IPS-20b (cell line): ENCODE results near the gene ZEB2.

Source experiments
- H3K27ac ChIP-seq: one replicate; pipeline ENCODE4 v1.5.1; 2013; ENCODE audit warnings: low read length
- H3K27me3 ChIP-seq: 2 replicates; pipeline ENCODE4 v1.6.1; 2013; ENCODE audit warnings: mild to moderate bottlenecking, low read length, inconsistent platforms; ENCODE audit not compliant: insufficient read depth
- H3K36me3 ChIP-seq: 2 replicates; pipeline ENCODE4 v1.6.1; 2013; ENCODE audit warnings: low read depth, mild to moderate bottlenecking, inconsistent platforms, low read length, moderate library complexity; ENCODE audit not compliant: insufficient read depth
- H3K4me1 ChIP-seq: 2 replicates; pipeline ENCODE4 v1.6.1; 2013; ENCODE audit warnings: mild to moderate bottlenecking, control low read depth, inconsistent platforms, low read length, moderate library complexity; ENCODE audit not compliant: insufficient read depth
- H3K4me3 ChIP-seq: 2 replicates; pipeline ENCODE4 v1.5.1; 2013; ENCODE audit warnings: mild to moderate bottlenecking, low read length, inconsistent platforms
- H3K9ac ChIP-seq: 2 replicates; pipeline ENCODE4 v1.6.1; 2013; ENCODE audit warnings: low read depth, mild to moderate bottlenecking, inconsistent platforms, low read length, moderate library complexity
- H3K9me3 ChIP-seq: 2 replicates; pipeline ENCODE4 v1.6.1; 2013; ENCODE audit warnings: mild to moderate bottlenecking, low read depth, low read length, inconsistent platforms; ENCODE audit not compliant: insufficient read depth

ZEB2 gene

DNA sequence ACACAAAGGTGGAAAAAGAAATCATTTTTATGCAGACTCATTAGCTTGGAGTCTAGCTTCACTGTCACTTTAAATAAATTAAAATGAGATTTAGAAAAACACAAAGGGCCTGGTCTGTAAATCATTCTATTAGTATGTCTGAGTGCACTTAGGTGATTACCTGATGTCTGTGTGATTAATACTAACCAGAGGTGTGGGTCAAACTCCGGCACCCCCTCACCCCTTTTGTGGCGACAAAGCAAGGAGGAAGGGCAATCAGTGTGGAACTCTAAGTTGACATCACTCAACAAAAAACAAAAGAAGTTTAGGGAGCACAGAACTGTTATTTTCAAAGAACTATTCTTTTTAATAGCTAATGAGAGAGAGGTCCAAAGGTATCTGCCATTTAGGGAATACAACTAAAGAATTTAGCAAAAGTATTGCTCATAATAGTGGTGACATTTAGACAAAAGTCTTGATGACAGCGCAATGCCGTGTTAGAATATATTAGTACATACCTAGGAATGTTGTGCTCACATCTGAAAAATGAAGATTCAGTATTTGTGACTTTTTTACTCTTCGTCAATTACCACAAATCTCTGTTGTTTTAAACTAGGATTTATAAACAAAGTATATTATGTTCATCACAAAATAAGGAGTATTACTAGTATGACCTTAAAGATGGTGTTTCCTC, 66.3 kb downstream of the ZEB2 start:
- Histone ChIP-seq H3K9ac (no peak overlapping the region), H3K4me3 (no peak overlapping the region), H3K36me3 (no peaks in the 10 kb centered on the region), H3K9me3 (no peaks in the 10 kb centered on the region), H3K27me3 (peaks cover 12% of the 10 kb centered on the region), H3K27ac (no peak overlapping the region), H3K4me1 (peaks cover 27% of the 10 kb centered on the region; the same call in 1 of the 2 replicates)

DNA sequence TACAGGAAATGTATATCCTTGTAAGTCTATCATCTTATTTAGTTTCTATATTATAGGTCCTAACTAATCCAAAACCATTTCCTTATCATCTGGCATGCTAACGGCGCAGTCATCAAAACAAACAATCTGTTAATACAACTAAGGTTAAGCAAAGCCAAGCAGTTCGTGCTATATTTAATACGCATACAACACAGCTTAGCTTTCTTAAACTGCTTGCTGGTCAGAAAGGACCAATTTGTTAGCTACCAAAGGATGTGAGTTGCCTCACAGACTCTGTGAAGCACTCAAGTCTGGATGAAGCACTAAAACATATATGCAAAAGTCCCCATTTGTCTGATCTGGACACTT, 67.0 kb downstream of the ZEB2 start:
- Histone ChIP-seq H3K27ac (no peak overlapping the region), H3K4me1 (peaks cover 30% of the 10 kb centered on the region; the same call in 1 of the 2 replicates), H3K36me3 (no peaks in the 10 kb centered on the region), H3K27me3 (peaks cover 16% of the 10 kb centered on the region), H3K9ac (peak overlapping the region; percentile 22; the same call in 1 of the 2 replicates), H3K9me3 (no peaks in the 10 kb centered on the region), H3K4me3 (peak overlapping the region; percentile 39; the same call in 1 of the 2 replicates)

DNA sequence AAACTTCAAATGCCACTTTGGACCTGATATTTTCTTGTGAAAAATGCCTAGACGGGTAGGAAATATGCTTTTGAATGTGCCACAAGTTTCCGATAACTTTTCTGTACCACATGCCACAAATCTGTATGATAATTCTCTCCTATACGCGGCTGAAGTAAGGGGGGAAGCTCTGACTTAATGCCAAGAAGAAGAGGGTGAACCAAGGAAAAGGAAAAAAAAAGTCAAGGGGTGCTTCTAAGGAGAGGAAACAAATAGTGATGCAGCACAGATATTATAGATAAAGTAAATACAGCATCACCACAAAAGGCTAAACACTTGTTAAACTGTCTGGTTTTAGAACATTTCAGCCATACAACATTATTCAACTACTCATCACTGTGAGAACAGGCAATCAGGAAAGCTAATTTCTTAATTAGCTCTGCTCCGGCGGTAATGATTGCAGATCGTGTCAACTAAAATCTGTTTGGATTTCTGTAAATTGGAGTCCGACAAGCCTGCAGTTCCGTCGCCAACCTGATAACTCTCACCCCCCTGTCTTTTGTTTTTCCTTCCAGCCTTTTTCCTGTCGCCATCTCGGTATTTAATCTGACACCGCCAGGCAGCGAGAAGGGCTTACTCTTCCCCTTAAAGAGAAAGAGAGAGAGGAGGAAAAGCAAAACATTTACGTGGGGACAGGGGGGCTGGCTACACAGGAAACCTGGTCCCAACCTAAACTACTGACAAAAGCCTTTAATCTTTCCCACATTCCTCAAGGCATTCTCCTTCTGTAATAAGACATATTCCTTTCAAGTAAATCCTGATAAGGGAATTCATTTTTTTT, 67.5 kb downstream of the ZEB2 start:
- Histone ChIP-seq H3K36me3 (no peaks in the 10 kb centered on the region), H3K4me1 (peaks cover 30% of the 10 kb centered on the region; the same call in 1 of the 2 replicates), H3K9ac (peak overlapping the region; percentile 22; the same call in 1 of the 2 replicates), H3K27me3 (peaks cover 22% of the 10 kb centered on the region), H3K27ac (no peak overlapping the region), H3K4me3 (peak overlapping the region; percentile 39), H3K9me3 (no peaks in the 10 kb centered on the region)

DNA sequence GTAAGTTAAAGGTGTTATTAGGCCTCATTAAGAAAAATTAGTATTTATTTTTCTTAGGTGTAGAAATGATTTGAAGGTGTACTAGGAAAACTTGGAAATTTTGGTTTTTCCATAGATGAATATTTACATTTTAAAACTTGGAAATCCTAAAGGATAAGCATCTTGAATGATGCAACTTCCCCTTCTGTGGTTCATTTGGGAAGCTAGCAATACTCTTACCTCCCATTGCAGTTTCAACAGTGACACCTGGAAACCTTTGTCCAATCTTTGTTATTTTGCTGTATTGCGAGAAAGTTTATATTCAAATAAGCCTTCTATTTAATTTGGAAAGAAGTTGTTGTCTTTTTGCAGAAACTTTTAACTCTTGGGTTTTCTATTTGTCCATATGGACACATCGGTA, 68.5 kb downstream of the ZEB2 start:
- Histone ChIP-seq H3K4me3 (no peak overlapping the region), H3K36me3 (no peaks in the 10 kb centered on the region), H3K9me3 (no peaks in the 10 kb centered on the region), H3K4me1 (peaks cover 30% of the 10 kb centered on the region; the same call in 1 of the 2 replicates), H3K27ac (no peak overlapping the region), H3K9ac (no peak overlapping the region), H3K27me3 (peaks cover 29% of the 10 kb centered on the region)

DNA sequence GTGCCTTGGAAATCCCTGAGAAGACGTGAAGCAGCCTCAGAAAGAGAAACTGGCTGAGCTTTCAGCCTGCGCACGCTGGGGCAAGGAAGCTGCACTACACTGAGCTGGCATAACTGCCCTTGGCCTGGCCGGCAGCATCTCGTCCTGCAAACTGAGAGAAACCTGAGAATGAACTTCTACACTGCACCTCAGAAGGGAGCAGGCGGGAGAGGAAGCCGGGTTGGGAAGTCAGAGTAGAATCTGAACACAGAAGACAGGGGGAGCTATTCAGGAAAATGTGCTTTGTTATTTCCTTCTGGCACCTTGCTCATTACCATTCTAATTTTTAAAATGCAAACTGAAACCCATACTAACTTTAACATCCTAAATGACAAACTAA, 70.9 kb downstream of the ZEB2 start:
- no peaks in the 10 kb centered on the region for H3K9me3 ChIP-seq
- peaks cover 37% of the 10 kb centered on the region for H3K27me3 ChIP-seq
- no peak overlapping the region for H3K9ac ChIP-seq
- no peaks in the 10 kb centered on the region for H3K36me3 ChIP-seq
- peak overlapping the region; percentile 5 for H3K27ac ChIP-seq
- no peak overlapping the region for H3K4me3 ChIP-seq
- H3K4me1 ChIP-seq = peaks cover 50% of the 10 kb centered on the region; the same call in 1 of the 2 replicates

DNA sequence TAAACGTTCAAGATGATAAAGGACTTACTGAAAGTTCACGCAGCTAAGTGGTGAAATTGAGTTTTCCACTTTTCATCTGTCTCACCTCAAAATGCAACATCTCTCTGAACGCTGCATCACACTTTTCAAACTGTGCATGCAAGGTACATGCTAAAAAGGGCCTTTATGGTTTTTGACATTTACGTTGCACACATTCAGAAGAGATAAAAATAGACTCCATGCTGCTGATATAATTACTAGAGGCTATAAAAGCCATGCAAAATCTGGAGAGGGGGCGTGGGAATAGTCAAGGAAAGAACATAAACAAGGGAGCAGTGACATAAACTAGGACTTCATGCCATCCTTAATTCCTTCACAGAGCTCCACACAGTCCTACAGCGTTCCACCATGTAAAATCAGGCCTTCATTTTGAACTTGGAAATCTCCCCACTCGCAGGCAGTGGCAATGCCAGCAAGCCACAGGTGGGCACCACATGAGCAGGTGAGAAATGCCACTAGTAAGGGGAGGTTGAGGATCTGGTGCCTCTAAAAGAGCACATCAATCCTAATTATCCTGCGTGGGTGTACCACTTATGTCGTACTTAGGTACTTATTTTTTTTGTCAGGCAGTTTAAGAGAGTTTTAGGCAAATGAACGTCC, 71.4 kb downstream of the ZEB2 start:
- H3K4me1 ChIP-seq = peaks cover 52% of the 10 kb centered on the region; the same call in 1 of the 2 replicates
- H3K27me3 ChIP-seq = peaks cover 37% of the 10 kb centered on the region
- peak overlapping the region; percentile 5 for H3K27ac ChIP-seq
- no peaks in the 10 kb centered on the region for H3K9me3 ChIP-seq
- no peaks in the 10 kb centered on the region for H3K36me3 ChIP-seq
- H3K9ac ChIP-seq = no peak overlapping the region
- H3K4me3 ChIP-seq = no peak overlapping the region

DNA sequence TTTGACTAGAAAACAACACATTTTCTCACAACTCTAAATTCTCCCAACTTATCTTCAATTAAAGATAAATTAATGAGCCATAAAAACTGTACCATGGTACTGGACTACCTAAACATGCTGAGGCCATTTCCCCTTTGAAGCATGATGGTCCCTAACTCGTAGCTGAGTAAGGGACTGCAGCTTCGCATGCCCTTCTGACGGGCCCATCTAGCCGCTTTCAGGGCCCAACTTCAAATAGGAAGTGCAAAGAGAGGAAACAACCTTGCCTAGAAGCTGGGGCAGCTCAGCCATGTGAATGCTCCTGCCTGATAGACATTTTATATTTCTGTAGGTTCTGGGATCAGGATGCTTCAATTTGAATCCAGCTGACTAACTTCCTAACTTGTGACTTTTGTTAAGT, 72.4 kb downstream of the ZEB2 start:
- no peaks in the 10 kb centered on the region for H3K9me3 ChIP-seq
- H3K9ac ChIP-seq = no peak overlapping the region
- H3K4me3 ChIP-seq = no peak overlapping the region
- no peak overlapping the region for H3K27ac ChIP-seq
- H3K36me3 ChIP-seq = no peaks in the 10 kb centered on the region
- peaks cover 44% of the 10 kb centered on the region; the same call in 1 of the 2 replicates for H3K4me1 ChIP-seq
- H3K27me3 ChIP-seq = peaks cover 37% of the 10 kb centered on the region

DNA sequence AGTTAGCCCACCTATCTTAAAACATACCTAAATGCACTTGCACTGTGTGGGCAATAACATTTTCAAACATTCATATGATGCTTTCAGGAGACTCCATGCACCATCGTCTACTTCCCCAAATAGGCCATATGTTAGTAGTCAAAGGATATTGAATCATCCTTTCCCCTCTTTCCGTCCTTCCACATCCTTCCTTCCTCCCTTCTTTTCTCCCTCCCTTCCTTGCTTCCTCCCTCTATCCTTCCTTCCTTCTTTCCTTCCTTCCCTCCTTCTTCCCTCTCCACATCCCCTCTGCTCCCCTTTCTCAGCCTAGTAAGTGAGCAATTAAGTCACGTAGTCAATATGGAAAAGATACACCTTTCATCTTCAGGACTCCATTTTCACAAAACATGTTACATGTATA, 73.8 kb downstream of the ZEB2 start:
- no peak overlapping the region for H3K4me3 ChIP-seq
- peaks cover 30% of the 10 kb centered on the region for H3K27me3 ChIP-seq
- H3K4me1 ChIP-seq = peaks cover 45% of the 10 kb centered on the region; the same call in 1 of the 2 replicates
- no peaks in the 10 kb centered on the region for H3K9me3 ChIP-seq
- H3K36me3 ChIP-seq = no peaks in the 10 kb centered on the region
- H3K27ac ChIP-seq = no peak overlapping the region
- no peak overlapping the region for H3K9ac ChIP-seq

DNA sequence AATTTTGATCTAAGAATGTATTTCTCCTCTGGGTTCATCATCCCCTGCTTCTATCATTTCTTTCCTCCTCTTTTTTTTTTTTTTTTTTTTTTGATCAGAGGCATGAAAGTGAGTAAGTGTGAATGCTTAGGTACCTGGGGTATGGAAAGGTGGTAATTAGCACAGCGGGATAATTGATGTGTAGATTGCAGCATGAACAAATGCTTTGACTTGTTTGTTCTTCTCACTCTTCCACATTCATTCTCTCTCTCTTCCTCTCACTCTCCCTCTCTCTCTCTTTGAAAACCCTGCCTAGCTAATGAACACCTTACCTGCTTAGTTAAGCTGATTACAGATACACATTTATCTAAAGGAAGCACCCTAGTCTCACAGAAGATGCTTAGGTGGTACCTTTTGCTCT, 74.7 kb downstream of the ZEB2 start:
- peaks cover 30% of the 10 kb centered on the region for H3K27me3 ChIP-seq
- no peak overlapping the region; the same call in 1 of the 2 replicates for H3K4me3 ChIP-seq
- H3K9ac ChIP-seq = no peak overlapping the region
- peaks cover 47% of the 10 kb centered on the region; the same call in 1 of the 2 replicates for H3K4me1 ChIP-seq
- no peaks in the 10 kb centered on the region for H3K36me3 ChIP-seq
- no peak overlapping the region for H3K27ac ChIP-seq
- no peaks in the 10 kb centered on the region for H3K9me3 ChIP-seq

DNA sequence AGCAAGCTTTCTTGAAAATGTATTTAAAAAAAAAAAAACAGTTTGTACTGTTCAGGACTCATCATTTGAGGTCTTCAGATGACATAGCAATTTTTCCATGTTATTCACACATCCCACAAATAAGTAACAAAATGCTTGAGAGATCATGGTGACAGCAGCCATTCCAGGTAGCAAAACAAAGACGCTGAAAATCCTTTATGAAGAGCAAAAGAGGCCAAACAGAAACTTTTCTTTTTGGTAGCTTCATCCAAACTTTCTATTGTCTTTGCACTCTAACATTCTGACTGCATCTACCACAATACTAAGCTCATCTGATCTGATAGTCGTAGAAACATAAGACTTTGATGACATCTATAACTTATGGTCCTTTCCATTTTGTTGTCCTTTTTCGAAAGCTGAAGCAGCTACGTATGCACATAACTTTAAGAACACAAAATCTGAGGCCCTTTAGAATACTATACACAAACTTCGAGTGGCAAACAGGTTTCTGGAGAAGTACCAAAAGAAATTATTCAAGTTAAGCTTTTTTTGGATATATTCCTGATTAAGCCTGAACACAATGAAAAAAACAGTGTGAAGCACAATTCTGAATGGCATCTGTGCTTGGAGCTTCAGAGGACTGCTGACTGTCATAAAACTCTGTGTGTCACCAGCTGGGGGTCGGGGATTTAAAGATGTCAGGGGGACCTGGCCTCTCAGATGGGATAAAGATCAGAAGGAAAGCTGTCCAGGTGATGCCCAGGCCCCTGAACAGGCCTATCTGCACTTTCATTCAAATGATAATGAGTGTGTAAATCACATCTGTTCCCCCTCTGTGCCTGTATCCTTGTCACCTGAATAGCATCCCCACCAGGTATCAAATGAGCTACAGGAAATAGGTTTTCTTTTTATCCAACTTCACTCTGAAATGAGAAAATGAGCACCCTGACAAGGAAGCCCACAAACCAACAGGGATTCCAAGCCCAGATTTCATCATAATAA, 75.8 kb downstream of the ZEB2 start:
- H3K4me1 ChIP-seq = peaks cover 51% of the 10 kb centered on the region; the same call in 1 of the 2 replicates
- H3K9me3 ChIP-seq = no peaks in the 10 kb centered on the region
- H3K27me3 ChIP-seq = peaks cover 30% of the 10 kb centered on the region
- H3K9ac ChIP-seq = no peak overlapping the region
- no peak overlapping the region for H3K27ac ChIP-seq
- no peaks in the 10 kb centered on the region for H3K36me3 ChIP-seq
- peak overlapping the region; percentile 11; the same call in 1 of the 2 replicates for H3K4me3 ChIP-seq

DNA sequence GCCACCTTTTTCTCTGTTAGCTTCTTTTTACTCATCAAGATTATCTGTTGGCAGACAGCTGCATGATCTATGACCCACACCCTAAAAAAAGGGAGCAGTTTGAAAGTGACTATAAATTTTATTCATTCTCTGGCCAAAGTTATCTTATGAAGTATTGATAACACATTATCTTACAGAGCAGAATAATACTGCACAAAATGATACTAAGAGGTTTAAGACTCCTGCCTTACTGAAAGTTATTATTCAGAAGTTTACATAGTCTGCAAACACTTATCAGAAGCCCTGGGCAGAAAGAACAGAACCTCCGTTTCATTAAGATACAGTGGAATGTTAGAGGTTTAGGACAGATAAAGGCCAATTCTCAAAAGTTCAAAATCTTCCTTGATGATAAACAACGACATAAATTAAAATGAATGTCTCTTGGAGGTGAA, 78.2 kb downstream of the ZEB2 start:
- no peak overlapping the region for H3K27ac ChIP-seq
- no peaks in the 10 kb centered on the region for H3K9me3 ChIP-seq
- H3K4me1 ChIP-seq = peaks cover 46% of the 10 kb centered on the region; the same call in 1 of the 2 replicates
- H3K9ac ChIP-seq = no peak overlapping the region
- H3K36me3 ChIP-seq = no peaks in the 10 kb centered on the region
- no peak overlapping the region for H3K4me3 ChIP-seq
- peaks cover 10% of the 10 kb centered on the region for H3K27me3 ChIP-seq
